ENCODE results near the gene STIM2. TPM values are rescaled to one million over a fixed set of nuclear protein-coding genes. Genes with fewer than 3 reads are reported as not detected.
"Not testable (repeated sequence)": the region's sequence is repeated elsewhere in the genome, so short reads cannot be mapped to it uniquely, and the experiment has no call there.

STIM2 gene
- polyA plus RNA-seq, 1 donor: 46.6 TPM

GRCh38 chr4:27001398-27002164 lies 140.9 kb downstream of the STIM2 start:
- DNase-seq (ENCODE audit: low read depth): no peak

- DNase-seq (ENCODE audit: low read depth): no peak
Observed at GRCh38 chr4:27003642-27004113, 143.0 kb downstream of the STIM2 start.

DNA sequence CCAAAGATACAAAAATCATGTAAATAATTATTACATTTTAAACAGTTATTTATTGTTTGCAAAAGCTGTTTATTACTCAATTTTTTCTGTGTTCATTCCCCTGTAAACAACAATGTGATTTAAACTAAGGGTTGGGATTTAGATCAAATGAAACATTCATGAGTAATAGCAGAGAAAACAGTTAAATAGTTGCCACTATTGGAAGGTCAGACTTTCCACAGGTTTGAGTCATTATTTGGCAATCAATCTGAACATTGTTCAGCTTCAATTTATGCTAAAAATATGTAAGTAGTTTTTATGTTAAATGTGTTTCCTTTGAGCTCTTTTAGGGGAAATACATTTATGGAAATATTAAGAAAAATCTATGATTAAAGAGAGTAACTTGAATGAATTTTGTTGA lies 144.9 kb downstream of the STIM2 start:
- DNase-seq (ENCODE audit: low read depth): no peak

- DNase-seq (ENCODE audit: low read depth): no peak
Observed at GRCh38 chr4:27005905-27006590, 145.4 kb downstream of the STIM2 start.

DNA sequence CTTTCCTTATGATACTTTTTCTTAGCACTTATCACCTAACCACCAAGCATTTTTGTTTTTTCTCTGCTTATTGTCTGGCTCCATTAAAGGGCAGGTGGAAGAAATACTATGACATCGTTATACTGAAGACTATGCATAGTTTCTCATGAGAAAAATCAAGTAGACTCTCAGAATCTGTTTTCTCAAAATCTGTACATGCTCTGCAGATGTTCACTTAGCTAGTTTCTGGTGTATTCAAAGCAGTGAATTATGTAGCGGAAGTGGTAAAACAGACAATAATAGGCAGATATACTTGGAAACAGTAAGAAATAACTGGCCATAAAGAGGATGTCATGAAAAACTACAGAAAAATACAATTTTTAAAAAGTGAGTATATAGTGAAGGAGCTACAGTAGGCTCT lies 146.0 kb downstream of the STIM2 start:
- no peak for DNase-seq (ENCODE audit: low read depth)

- no peak for DNase-seq (ENCODE audit: low read depth)
Observed at GRCh38 chr4:27007507-27007906, 146.9 kb downstream of the STIM2 start.

DNA sequence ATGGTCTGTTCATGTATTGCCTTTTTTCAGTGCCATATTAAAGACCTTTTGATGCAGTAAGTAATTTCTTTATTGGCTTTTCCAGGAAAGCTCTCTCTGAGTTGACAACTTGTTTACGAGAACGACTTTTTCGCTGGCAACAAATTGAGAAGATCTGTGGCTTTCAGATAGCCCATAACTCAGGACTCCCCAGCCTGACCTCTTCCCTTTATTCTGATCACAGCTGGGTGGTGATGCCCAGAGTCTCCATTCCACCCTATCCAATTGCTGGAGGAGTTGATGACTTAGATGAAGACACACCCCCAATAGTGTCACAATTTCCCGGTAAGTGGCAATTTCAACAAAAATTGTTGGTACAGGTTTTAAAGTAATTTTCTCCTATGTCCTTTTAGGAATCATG lies 148.0 kb downstream of the STIM2 start:
- no peak for DNase-seq (ENCODE audit: low read depth)

- DNase-seq (ENCODE audit: low read depth): no peak
Observed at GRCh38 chr4:27009539-27009938, 148.9 kb downstream of the STIM2 start.

DNA sequence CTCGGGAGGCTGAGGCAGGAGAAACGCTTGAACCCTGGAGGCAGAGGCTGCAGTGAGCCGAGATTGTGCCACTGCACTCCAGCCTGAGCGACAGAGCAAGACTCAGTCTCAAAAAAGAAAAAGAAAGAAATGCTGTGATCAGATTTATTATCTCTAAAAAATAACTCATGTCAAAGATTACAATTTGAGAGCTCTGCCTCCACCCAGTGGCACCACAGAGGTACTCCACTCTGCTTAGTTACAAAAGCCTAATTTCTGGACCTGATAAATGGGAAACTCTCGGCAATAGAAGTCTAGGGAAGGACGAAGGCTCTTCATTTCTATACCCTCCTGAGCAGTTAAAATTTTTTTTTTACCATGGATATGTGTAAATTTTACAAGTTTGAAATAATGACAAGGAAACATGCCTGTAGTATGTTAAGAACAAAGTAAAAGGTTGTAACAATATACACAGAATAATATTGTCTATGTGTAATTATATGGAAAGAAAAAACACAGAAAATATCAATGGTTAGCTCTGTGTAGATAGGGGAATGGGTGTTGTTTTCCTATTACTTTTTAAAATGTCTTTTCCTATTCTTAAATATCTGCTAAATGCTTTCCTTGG lies 149.8 kb downstream of the STIM2 start:
- DNase-seq (ENCODE audit: low read depth): no peak

DNA sequence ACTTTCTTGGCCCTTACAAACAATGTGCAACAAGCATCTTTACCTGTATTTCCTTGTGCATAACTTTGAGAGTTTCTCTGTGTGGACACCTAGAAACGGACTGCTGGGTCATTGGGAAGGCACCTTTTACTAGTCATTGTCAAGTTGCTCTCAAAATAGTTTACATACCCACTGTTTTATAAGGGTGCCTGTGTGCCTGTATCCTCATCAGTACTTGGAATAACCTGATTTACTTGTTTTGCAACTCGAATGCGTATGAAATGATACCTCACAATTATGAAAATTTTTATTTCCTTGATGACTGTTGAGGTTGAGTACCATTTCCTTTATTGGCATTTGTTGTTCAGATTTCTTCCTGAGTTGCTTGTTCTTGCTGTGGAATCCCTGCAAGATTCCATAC lies 150.8 kb downstream of the STIM2 start:
- DNase-seq (ENCODE audit: low read depth): no peak

GRCh38 chr4:27013012-27013411 lies 152.4 kb downstream of the STIM2 start:
- DNase-seq (ENCODE audit: low read depth): no peak

GRCh38 chr4:27016551-27016950 lies 155.9 kb downstream of the STIM2 start:
- DNase-seq (ENCODE audit: low read depth): no peak

GRCh38 chr4:27017623-27018022 lies 157.0 kb downstream of the STIM2 start:
- DNase-seq (ENCODE audit: low read depth): no peak

DNA sequence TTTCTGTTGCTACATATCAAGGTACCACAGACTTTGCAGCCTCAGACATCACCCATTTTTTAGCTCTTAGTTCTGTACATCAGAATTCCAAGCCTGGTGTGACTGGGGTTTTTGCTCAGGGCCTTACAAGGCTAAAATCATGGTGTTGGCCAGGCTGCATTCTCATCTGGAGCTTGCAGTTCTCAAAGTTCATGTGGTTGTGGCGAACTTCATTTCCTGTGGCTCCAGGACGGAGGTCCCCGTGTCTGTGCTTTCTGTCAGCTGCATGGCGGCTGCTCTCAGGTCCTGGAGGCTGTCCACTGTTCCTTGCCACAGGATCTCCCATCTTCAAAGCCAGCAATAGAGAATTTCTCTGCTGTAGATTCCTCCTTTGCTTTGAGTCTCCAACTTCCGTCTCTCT lies 157.4 kb downstream of the STIM2 start:
- no peak for DNase-seq (ENCODE audit: low read depth)

- DNase-seq (ENCODE audit: low read depth): no peak
Observed at GRCh38 chr4:27018910-27019309, 158.3 kb downstream of the STIM2 start.

- DNase-seq (ENCODE audit: low read depth): no peak
Observed at GRCh38 chr4:27019766-27020165, 159.1 kb downstream of the STIM2 start.

- no peak for DNase-seq (ENCODE audit: low read depth)
Observed at GRCh38 chr4:27020203-27020602, 159.6 kb downstream of the STIM2 start.

DNA sequence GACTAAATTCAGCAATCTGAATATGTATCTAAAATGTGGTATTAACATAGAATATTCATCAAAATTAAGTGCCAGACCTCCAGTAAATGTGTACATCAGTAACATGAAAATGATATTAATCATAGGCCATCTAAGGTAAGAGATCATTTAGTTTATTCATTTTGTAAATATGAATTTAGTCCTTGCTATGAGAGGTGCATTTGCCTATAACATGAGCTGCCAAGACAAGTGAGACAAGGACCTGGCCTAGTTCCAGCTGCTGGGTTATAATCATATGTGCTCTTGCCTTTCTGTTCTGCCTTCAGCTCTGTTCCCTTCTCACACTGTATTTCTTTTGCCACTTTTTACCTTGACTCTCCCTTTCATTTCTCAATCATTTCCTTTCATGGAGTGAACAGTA lies 160.0 kb downstream of the STIM2 start:
- DNase-seq (ENCODE audit: low read depth): no peak

- DNase-seq (ENCODE audit: low read depth): no peak
Observed at GRCh38 chr4:27022963-27023362, 162.3 kb downstream of the STIM2 start.

- no peak for DNase-seq (ENCODE audit: low read depth)
Observed at GRCh38 chr4:27023366-27023765, 162.7 kb downstream of the STIM2 start.

DNA sequence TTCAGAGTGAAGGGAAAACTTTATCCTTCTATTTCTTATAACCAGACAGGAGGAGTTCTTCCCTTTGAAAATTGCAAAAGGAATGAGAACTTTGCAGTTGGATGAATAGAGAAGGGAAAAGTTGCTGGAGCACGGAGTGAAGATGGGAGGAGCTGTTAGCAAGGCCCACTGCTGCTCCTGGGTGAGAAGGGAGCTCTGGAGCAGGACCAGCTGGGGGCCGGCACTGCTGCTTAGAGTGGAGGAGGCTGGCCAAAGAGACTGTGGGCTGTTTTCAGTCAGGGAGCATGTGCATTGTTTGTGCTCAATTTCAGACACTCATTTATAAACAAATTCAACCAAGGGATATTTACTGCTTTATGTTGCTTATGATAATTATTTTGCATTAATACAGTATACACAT lies 164.2 kb downstream of the STIM2 start:
- DNase-seq (ENCODE audit: low read depth): no peak

GRCh38 chr4:27027428-27027827 lies 166.8 kb downstream of the STIM2 start:
- no peak for DNase-seq (ENCODE audit: low read depth)

DNA sequence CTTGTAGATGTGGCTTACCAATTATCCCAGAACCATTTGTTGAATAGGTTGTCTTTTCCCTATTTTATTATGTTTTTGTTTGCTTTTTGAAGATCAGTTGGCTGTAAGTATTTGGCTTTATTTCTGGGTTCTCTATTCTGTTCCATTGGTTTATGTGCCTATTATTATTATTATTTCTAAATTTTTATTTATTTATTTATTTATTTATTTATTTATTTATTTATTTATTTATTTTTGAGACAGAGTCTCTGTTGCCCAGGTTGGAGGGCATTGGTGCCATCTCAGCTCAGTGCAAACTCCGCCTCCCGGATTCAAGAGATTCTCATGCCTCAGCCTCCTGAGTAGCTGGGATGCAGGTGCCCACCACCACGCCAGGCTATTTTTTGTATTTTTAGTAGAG lies 174.5 kb downstream of the STIM2 start:
- not testable (repeated sequence) for DNase-seq (ENCODE audit: low read depth)

All from forelimb muscle (tissue), 1 donor.